Testis (tissue), 3 donors: Measurements from ENCODE around the gene GPR183. TPM values are rescaled to one million over a fixed set of nuclear protein-coding genes. Genes with fewer than 3 reads are reported as not detected.

Experiments
- DNase-seq: peaks from one replicate; pipeline ENCODE4 v3.0.0-alpha.2; 2019
- H3K27ac ChIP-seq, 2 donors: fragments of 200-600 bp; sonication (generic); one replicate each; pipeline ENCODE4 v1.5.1; 2019
- H3K27me3 ChIP-seq: fragments of 200-600 bp; sonication (generic); one replicate; pipeline ENCODE4 v1.5.1; 2019
- H3K36me3 ChIP-seq: fragments of 200-600 bp; sonication (generic); one replicate; pipeline ENCODE4 v1.5.1; 2017; ENCODE audit warnings: low read depth; ENCODE audit errors: missing control alignments
- H3K4me1 ChIP-seq: fragments of 200-600 bp; sonication (generic); one replicate; pipeline ENCODE4 v1.5.1; 2019
- H3K4me3 ChIP-seq, 2 donors: fragments of 200-600 bp; sonication (generic); one replicate each; pipeline ENCODE4 v1.5.1; 2017 to 2019
- H3K9me3 ChIP-seq: fragments of 200-600 bp; sonication (generic); one replicate; pipeline ENCODE4 v1.5.1; 2017
- POLR2A ChIP-seq: fragments of 450-650 bp; IDR thresholded peaks from one replicate; pipeline ENCODE4 v1.6.1; 2017; ENCODE audit warnings: antibody characterized with exemption, mild to moderate bottlenecking, moderate library complexity
- WGBS, 2 donors: methylation state at CpG; one replicate each; pipeline ENCODE4 v1.1.5; 2018; 5-methylcytosine and 5-hydroxymethylcytosine counted together
- intact Hi-C: fragments of 100-400 bp; cut with DNase I; formaldehyde crosslinking; loops from one replicate; pipeline ENCODE4 v1.15.1; 2023; ENCODE audit warnings: low total_unique reads
- polyA plus RNA-seq: library from polyadenylated mRNA; stranded (reverse); fragments of 350-450 nt; fragmentation: Illumina TruSeq; extraction: RNeasy Lipid Tissue Mini Kit (QIAGEN cat#74804); gene quantifications from one replicate; pipeline ENCODE4 v1.2.3, GENCODE V29; 2014; ENCODE audit warnings: low read depth, low replicate concordance; ENCODE audit not compliant: insufficient read depth
- total RNA-seq, 2 donors: library from RNA; depleted of rRNA; stranded (reverse); fragments of >200 nt; gene quantifications; one replicate each; pipeline ENCODE4 v1.2.3, GENCODE V29; 2016
- TF ChIP-seq, protein P1 (sequence below), 3 experiments: fragments of 450-650 bp in 2 of 3; fragments of 200-600 bp in 1 of 3; sonication (generic) in 1 of 3; IDR thresholded peaks; one replicate each; pipeline ENCODE4 v1.5.1; 2016 to 2019; ENCODE audit warnings: antibody characterized with exemption in 3 of 3, mild to moderate bottlenecking in 2 of 3, moderate library complexity in 1 of 3

GPR183 gene
- total and polyA plus RNA-seq, 3 donors from 2014 or later: 0.39 to 6.9 (median 2.3) TPM

- Histone ChIP-seq H3K36me3 (no peaks in the 10 kb centered on the region), H3K27me3 (no peaks in the 10 kb centered on the region), H3K27ac (no peak overlapping the region), H3K4me1 (no peaks in the 10 kb centered on the region), H3K4me3 (no peak overlapping the region), H3K9me3 (no peaks in the 10 kb centered on the region)
- DNase-seq: no peak
- intact Hi-C loops: no loop called here
- WGBS, 2 donors: 61 to 68% methylated on average over 6 of the region's 6 CpGs
- TF ChIP-seq, protein P1, sequence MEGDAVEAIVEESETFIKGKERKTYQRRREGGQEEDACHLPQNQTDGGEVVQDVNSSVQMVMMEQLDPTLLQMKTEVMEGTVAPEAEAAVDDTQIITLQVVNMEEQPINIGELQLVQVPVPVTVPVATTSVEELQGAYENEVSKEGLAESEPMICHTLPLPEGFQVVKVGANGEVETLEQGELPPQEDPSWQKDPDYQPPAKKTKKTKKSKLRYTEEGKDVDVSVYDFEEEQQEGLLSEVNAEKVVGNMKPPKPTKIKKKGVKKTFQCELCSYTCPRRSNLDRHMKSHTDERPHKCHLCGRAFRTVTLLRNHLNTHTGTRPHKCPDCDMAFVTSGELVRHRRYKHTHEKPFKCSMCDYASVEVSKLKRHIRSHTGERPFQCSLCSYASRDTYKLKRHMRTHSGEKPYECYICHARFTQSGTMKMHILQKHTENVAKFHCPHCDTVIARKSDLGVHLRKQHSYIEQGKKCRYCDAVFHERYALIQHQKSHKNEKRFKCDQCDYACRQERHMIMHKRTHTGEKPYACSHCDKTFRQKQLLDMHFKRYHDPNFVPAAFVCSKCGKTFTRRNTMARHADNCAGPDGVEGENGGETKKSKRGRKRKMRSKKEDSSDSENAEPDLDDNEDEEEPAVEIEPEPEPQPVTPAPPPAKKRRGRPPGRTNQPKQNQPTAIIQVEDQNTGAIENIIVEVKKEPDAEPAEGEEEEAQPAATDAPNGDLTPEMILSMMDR (IDR thresholded peaks at IDR 0.05): no peak
- no peak for TF ChIP-seq POLR2A
Measured at GRCh38 chr13:99330942-99331341, 23.7 kb upstream of the GPR183 start.

GRCh38 chr13:99329477-99329876, 22.3 kb upstream of the GPR183 start:
- WGBS, 2 donors: 82 to 89% methylated on average over 1 of the region's 1 CpG
- no peaks in the 10 kb centered on the region for H3K36me3 ChIP-seq
- H3K4me3 ChIP-seq: no peak overlapping the region
- no peaks in the 10 kb centered on the region for H3K27me3 ChIP-seq
- H3K27ac ChIP-seq: no peak overlapping the region
- DNase-seq: no peak
- intact Hi-C loops: no loop called here
- no peaks in the 10 kb centered on the region for H3K4me1 ChIP-seq
- no peaks in the 10 kb centered on the region for H3K9me3 ChIP-seq
- TF ChIP-seq, protein P1 (IDR thresholded peaks at IDR 0.05): no peak
- no peak for TF ChIP-seq POLR2A

DNA sequence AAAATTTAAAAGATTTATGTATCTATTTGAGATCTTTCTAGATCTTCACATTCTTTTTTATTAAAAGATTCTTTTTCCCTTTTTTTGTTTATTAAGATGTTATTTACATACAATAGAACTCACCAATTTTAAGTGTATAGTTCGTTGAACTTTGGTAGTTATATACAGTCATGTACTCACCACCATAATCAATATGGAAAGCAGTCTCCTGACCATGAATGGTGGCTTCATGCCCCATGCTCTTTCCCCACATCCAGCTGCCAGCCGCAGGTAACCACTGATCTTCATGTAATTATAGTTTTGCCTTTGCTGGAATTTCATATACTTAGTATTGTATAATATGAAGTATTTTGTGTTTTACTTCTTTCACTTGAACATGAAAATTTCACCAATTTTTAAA, 20.6 kb upstream of the GPR183 start:
- no peaks in the 10 kb centered on the region for H3K36me3 ChIP-seq
- H3K9me3 ChIP-seq: no peaks in the 10 kb centered on the region
- H3K27me3 ChIP-seq: no peaks in the 10 kb centered on the region
- intact Hi-C loops: no loop called here
- TF ChIP-seq, protein P1 (IDR thresholded peaks at IDR 0.05): no peak
- TF ChIP-seq POLR2A: no peak
- DNase-seq: no peak
- no peak overlapping the region for H3K27ac ChIP-seq
- no peak overlapping the region for H3K4me3 ChIP-seq
- H3K4me1 ChIP-seq: no peaks in the 10 kb centered on the region
- WGBS, 2 donors: 97 to 98% methylated on average over 2 of the region's 2 CpGs

DNA sequence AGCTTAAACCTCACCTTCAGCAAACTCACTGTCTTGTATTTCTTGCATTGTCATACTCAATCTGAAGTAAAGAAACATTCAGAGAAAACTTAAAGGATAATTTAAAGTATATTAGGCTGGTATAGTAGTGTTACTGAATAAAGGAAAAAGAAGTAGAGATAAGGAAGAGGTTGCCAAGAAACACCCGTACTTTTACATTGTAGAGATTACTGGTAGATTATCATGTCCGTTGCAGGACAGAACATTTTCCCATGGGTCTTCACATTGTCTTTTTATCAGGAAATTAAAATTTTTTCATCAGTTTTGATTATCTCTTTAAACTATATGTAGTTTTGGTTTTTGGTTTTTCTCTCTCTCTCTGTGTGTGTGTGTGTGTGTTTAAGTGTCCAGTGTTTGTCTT, 19.9 kb upstream of the GPR183 start:
- H3K9me3 ChIP-seq: no peaks in the 10 kb centered on the region
- WGBS, 2 donors: 56 to 61% methylated on average over 2 of the region's 2 CpGs
- no peaks in the 10 kb centered on the region for H3K4me1 ChIP-seq
- no peaks in the 10 kb centered on the region for H3K27me3 ChIP-seq
- intact Hi-C loops: no loop called here
- no peak overlapping the region for H3K4me3 ChIP-seq
- TF ChIP-seq, protein P1 (IDR thresholded peaks at IDR 0.05): no peak
- no peak for TF ChIP-seq POLR2A
- no peak for DNase-seq
- H3K27ac ChIP-seq: no peak overlapping the region
- no peaks in the 10 kb centered on the region for H3K36me3 ChIP-seq

DNA sequence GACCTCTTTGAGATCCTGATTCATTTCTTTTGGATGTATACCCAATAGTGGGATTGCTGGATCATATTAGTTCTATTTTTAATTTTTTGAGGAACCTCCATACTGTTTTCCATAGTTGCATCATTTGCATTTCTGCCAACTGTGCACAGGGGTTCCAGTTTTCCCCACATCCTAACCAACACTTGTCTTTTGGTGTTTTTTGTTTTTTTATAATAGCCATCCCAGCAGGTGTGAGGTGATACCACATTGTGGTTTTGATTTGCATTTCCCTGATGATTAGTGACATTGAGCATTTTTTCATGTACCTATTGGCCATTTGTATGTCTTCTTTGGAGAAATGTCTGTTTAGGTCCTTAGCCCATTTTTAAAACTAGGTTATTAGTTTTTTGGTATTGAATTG, 18.8 kb upstream of the GPR183 start:
- TF ChIP-seq POLR2A: no peak
- TF ChIP-seq, protein P1 (IDR thresholded peaks at IDR 0.05): no peak
- intact Hi-C loops: no loop called here
- Histone ChIP-seq H3K27ac (no peak overlapping the region), H3K4me3 (no peak overlapping the region), H3K36me3 (no peaks in the 10 kb centered on the region), H3K27me3 (no peaks in the 10 kb centered on the region), H3K9me3 (no peaks in the 10 kb centered on the region), H3K4me1 (no peaks in the 10 kb centered on the region)
- DNase-seq: no peak
